D721Med (cell line): ENCODE results near the gene GTPBP10.

Experiments
- DNase-seq: peaks from one replicate; pipeline ENCODE4 v3.0.0; 2011; ENCODE audit warnings: low spot score; ENCODE audit not compliant: insufficient read length
- FAIRE-seq: peaks from 2 replicates; lab custom pipeline; 2011; peaks lifted over from hg19 to GRCh38; lab: Jason Lieb, UNC
- CTCF ChIP-seq: IDR thresholded peaks from 2 replicates; pipeline ENCODE4 v1.5.1; 2012; ENCODE audit warnings: mild to moderate bottlenecking, control low read depth; ENCODE audit not compliant: insufficient read depth; ENCODE audit errors: missing control alignments

Gene GTPBP10

GRCh38 chr7:90396420-90396819, 49.9 kb downstream of the GTPBP10 start:
- no peak for FAIRE-seq
- TF ChIP-seq CTCF: no peak
- DNase-seq: no peak

- peak; percentile 25 for FAIRE-seq
- DNase-seq: no peak
- no peak for TF ChIP-seq CTCF
These were observed 55.5 kb downstream of the GTPBP10 start for GRCh38 chr7:90401989-90402388.

GRCh38 chr7:90402785-90403173, 56.3 kb downstream of the GTPBP10 start:
- DNase-seq: no peak
- no peak for TF ChIP-seq CTCF
- FAIRE-seq: no peak

DNA sequence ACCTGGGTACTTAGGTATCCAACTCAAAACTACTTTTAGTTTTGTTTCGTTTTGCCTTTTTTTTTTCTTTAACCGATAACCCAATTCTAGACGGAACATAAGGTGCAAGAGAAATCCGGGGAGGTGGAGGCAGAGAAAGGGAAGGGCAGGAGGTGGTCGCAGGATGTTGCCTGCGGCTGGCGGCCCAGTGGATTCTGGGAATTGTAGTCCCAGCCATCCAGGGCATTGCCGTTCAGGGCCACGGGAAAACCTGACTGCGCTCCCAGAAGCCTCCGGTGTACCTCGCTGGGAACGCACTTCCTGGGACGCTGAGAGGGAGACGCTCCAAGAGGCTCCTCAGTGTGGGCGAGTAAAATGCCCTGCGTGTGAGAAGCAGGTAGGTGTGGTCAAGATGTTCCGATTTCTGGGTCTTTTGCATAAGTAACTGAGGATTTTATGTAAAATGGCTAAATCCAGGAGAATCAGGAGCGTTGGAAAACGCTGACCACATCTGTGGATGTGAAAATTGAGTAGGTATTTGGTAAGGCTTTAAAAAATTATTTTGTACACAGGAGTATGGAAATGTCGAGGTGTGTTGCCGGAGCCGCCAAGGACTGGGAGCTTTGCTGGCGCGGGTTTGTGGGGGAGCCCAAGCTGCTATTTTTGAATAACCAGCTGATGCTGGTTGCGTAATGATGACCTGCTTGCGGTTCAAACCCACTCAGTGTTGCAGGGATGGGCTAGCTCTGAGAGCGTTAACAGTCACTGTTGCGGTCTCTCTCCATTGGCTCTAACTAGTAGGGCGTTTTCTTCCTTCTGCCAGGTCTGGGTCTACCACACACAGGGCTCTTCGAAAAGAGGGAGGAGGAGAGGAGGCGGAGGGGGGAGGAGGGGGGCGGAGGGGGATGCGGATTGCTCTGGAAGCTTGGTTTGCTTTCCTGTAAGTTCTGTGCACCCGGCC, 56.9 kb downstream of the GTPBP10 start, which contains the start of gene CLDN12:
Gene CLDN12, plus strand, starts transcription at position 288 of the 940 bp plus-strand sequence. CDS start 9,216 bp downstream, outside the sequence.
- peak; percentile 34 for DNase-seq
- FAIRE-seq: peak; percentile 63

GRCh38 chr7:90404777-90405176, 58.3 kb downstream of the GTPBP10 start:
- TF ChIP-seq CTCF: no peak
- no peak for FAIRE-seq

More for the DNA sequence above, 56.9 kb downstream of the GTPBP10 start, which contains the start of gene CLDN12:
- no peak for TF ChIP-seq CTCF

GRCh38 chr7:90407484-90407821, 60.9 kb downstream of the GTPBP10 start:
- no peak for FAIRE-seq
- no peak for TF ChIP-seq CTCF
- DNase-seq: no peak

More at GRCh38 chr7:90404777-90405176, 58.3 kb downstream of the GTPBP10 start:
- DNase-seq: no peak

GRCh38 chr7:90408142-90408541, 61.6 kb downstream of the GTPBP10 start:
- no peak for TF ChIP-seq CTCF
- no peak for FAIRE-seq
- DNase-seq: no peak
